ENCODE data around the gene PHIP.

- TF ChIP-seq POLR2A (IDR thresholded peaks at IDR 0.05; ENCODE audit: low read depth, low read length) (no peak), CTCF (IDR thresholded peaks at IDR 0.05; ENCODE audit: extremely low read depth in 1 of 2, insufficient read depth in 1 of 2, low read depth in 1 of 2, low read length in 2 of 2) (no peak)
Measured at GRCh38 chr6:79005497-79005896, 72.6 kb downstream of the PHIP start.

All from endothelial cell of umbilical vein (primary cell).